ENCODE measurements around the gene HOXA9. TPM values are rescaled to one million over a fixed set of nuclear protein-coding genes. Genes with fewer than 3 reads are reported as not detected.

The HOXA9 gene
- total and polyA plus RNA-seq, 10 of the 15 experiments (the other 5 are each of a cell fraction or from before 2014, with no cell fraction given), result not detected

GRCh38 chr7:27194686-27195379 is 29.5 kb upstream of the HOXA9 start:
- ChIA-PET RAD21 (ENCODE audit: unreplicated experiment) (interaction anchor here (0.9 to 2.6 kb wide), 4 partner anchors 411 to 728 kb away, joined by 3 to 70 read pairs (median 30); no protein-coding TSS in a partner anchor), SMC1A (ENCODE audit: uncharacterized antibody, unreplicated experiment) (interaction anchor here (0.9 to 2.4 kb wide), 4 partner anchors 382 to 742 kb away, joined by 3 to 16 read pairs (median 6); no protein-coding TSS in a partner anchor), CTCF (interaction anchor here (1.1 to 3.3 kb wide), 19 partner anchors 22 to 902 kb away, joined by 3 to 93 read pairs (median 10); no protein-coding TSS in a partner anchor), POLR2A (no interaction called here)
- 0 out of 2 replicates have a peak, but pooled peaks cover 3% of the 10 kb centered on the region for H4K20me1 ChIP-seq (ENCODE audit: control insufficient read depth, insufficient read depth)
- no TSS peak for BruUV-seq (replicated peaks)
- ATAC-seq (no peak), FAIRE-seq (no peak), DNase-seq (ENCODE audit: low read depth, low spot score) (no peak)
- TF ChIP-seq EP300 (IDR thresholded peaks at IDR 0.05; ENCODE audit: borderline replicate concordance in 1 of 2, control insufficient read depth in 1 of 2, low read depth in 2 of 2, low read length in 2 of 2), result no peak
- no peak for TF ChIP-seq POLR2A (IDR thresholded peaks at IDR 0.05; ENCODE audit: low read depth, low read length)
- TF ChIP-seq HDGF (IDR thresholded peaks at IDR 0.05), result no peak
- no peak for TF ChIP-seq SP1 (IDR thresholded peaks at IDR 0.05; ENCODE audit: low read depth, low read length)
- no peak for TF ChIP-seq PML (IDR thresholded peaks at IDR 0.05; ENCODE audit: low read length)
- TF ChIP-seq HCFC1 (IDR thresholded peaks at IDR 0.05; ENCODE audit: low read length), result no peak
- TF ChIP-seq RCOR1 (conservative IDR thresholded peaks at IDR 0.05; ENCODE audit: low read depth, low read length), result no peak
- TF ChIP-seq HSF1 (IDR thresholded peaks at IDR 0.05; ENCODE audit: low read depth, low read length), result no peak
- TF ChIP-seq CHD2 (IDR thresholded peaks at IDR 0.05; ENCODE audit: borderline replicate concordance, low read depth, low read length), result no peak
- TF ChIP-seq IRF3 (IDR thresholded peaks at IDR 0.05), result no peak
- no peak for TF ChIP-seq PKNOX1 (IDR thresholded peaks at IDR 0.05)
- no peak for TF ChIP-seq ZBTB33 (IDR thresholded peaks at IDR 0.05)
- TF ChIP-seq HDAC2 (IDR thresholded peaks at IDR 0.05), result no peak
- no peak for TF ChIP-seq WRNIP1 (IDR thresholded peaks at IDR 0.05; ENCODE audit: borderline replicate concordance, low read depth, low read length)
- TF ChIP-seq SIX5 (IDR thresholded peaks at IDR 0.05; ENCODE audit: low read depth, low read length, severe bottlenecking), result no peak
- no peak for TF ChIP-seq HDAC6 (IDR thresholded peaks at IDR 0.05; ENCODE audit: unreplicated experiment)
- no peak for TF ChIP-seq MLLT1 (IDR thresholded peaks at IDR 0.05)
- WGBS (ENCODE audit: insufficient coverage, insufficient replicate concordance, low lambda C conversion rate, missing lambda C conversion rate), result 40% methylated on average over 9 of the region's 9 CpGs
- no peak overlapping the region for H3K4me3 ChIP-seq
- in situ Hi-C loops (cut with MboI) (loop anchor here (5.0 kb wide), 3 partner anchors 382 to 822 kb away; no protein-coding TSS in a partner anchor), intact Hi-C loops (cut with micrococcal nuclease; ENCODE audit: unreplicated experiment) (loop anchor here (5.0 kb wide), 2 partner anchors 587 to 902 kb away; no protein-coding TSS in a partner anchor)
- no peak overlapping the region for H3K4me2 ChIP-seq (ENCODE audit: control insufficient read depth, insufficient read depth)
- H3K79me2 ChIP-seq (ENCODE audit: control insufficient read depth, insufficient read depth, low read length), result no peaks in the 10 kb centered on the region
- no peaks in the 10 kb centered on the region; the same call in 1 of the 2 replicates for H3K4me1 ChIP-seq (ENCODE audit: control insufficient read depth, insufficient read depth, low read length)
- H2AFZ ChIP-seq (ENCODE audit: control insufficient read depth, low read depth, low read length), result no peak overlapping the region
- H3K27me3 ChIP-seq (replicated peaks in 1 of 2; ENCODE audit: control insufficient read depth in 2 of 2, insufficient read depth in 2 of 2, low read length in 1 of 2), result peaks cover 21 to 37% of the 10 kb centered on the region in 2 experiments
- H3K36me3 ChIP-seq (ENCODE audit: control insufficient read depth in 2 of 2, insufficient read depth in 2 of 2, low read length in 1 of 2), result no peaks in the 10 kb centered on the region
- H3K27ac ChIP-seq (ENCODE audit: control insufficient read depth, insufficient read depth), result no peak overlapping the region
- no peak overlapping the region for H3K9ac ChIP-seq (ENCODE audit: control insufficient read depth, insufficient read depth, low read length)
- no peaks in the 10 kb centered on the region; the same call in 2 of the 3 replicates for H3K9me3 ChIP-seq (replicated peaks; ENCODE audit: control insufficient read depth, insufficient read depth, low read length)

All from GM12878 (cell line).